Mononuclear cell (primary cell): Measurements from ENCODE around the gene ORC3. TPM values are rescaled to one million over a fixed set of nuclear protein-coding genes. Genes with fewer than 3 reads are reported as not detected.
"Not testable (repeated sequence)": the region's sequence is repeated elsewhere in the genome, so short reads cannot be mapped to it uniquely, and the experiment has no call there.

Experiments used
- H3K27me3 ChIP-seq: 2 replicates; pipeline ENCODE4 v1.6.0; 2011; ENCODE audit warnings: low read length, control low read depth; ENCODE audit not compliant: insufficient read depth
- H3K4me1 ChIP-seq: 2 replicates; pipeline ENCODE4 v1.5.1; 2011; ENCODE audit warnings: mild to moderate bottlenecking, low read length, control low read depth; ENCODE audit not compliant: insufficient read depth
- H3K4me3 ChIP-seq: 2 replicates; pipeline ENCODE4 v1.5.1; 2011; ENCODE audit warnings: mild to moderate bottlenecking, low read length, moderate library complexity
- H3K9me3 ChIP-seq: 2 replicates; pipeline ENCODE4 v1.5.1; 2011; ENCODE audit warnings: low read depth, mild to moderate bottlenecking, control low read depth, low read length
- total RNA-seq: library from RNA; depleted of rRNA; stranded (reverse); fragments of >200 nt; gene quantifications from one replicate; pipeline ENCODE4 v1.2.3, GENCODE V29; 2012

ORC3 gene
- total RNA-seq, 1 donor = 19.3 TPM

DNA sequence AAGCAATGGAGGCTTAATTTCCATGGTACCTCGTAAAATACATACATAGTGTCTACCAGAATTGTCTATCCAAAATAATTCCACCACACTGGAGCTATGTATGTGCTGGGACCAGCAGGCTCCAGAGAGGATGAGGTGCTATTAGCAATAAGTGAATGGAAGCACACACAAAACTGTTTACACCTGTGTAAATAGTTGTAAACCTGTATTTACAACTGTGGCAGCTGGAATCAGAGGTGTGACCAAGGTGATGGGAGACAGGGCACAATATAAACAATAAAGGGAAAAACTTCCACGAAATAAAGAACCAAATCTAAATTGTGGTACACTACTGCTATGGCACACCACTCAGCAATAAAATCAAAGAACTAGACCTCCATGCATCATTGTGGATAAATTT lies 14.5 kb upstream of the ORC3 start:
- Histone ChIP-seq H3K4me3 (no peak overlapping the region), H3K4me1 (peaks cover 18% of the 10 kb centered on the region), H3K27me3 (no peaks in the 10 kb centered on the region), H3K9me3 (no peaks in the 10 kb centered on the region)

DNA sequence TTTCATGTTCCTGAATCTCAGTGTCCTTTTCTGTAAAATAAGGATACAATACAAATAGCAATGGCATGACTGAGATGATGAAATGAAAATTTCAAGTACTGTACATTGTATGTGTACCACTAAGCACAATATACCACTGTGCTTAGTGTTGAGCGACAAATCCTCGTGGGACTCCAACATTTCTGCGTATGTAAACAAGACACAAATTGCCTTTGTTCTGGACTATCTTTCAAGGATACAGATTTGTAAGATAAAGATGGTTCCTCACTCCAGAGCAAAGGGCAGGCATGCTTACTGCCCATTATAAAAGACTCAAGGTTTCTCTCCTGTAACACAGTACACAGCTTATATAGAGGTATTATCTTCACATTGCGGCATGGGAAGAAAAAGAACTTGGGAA lies 6.1 kb upstream of the ORC3 start:
- no peaks in the 10 kb centered on the region for H3K9me3 ChIP-seq
- peaks cover 23% of the 10 kb centered on the region for H3K4me1 ChIP-seq
- no peaks in the 10 kb centered on the region for H3K27me3 ChIP-seq
- H3K4me3 ChIP-seq = no peak overlapping the region

DNA sequence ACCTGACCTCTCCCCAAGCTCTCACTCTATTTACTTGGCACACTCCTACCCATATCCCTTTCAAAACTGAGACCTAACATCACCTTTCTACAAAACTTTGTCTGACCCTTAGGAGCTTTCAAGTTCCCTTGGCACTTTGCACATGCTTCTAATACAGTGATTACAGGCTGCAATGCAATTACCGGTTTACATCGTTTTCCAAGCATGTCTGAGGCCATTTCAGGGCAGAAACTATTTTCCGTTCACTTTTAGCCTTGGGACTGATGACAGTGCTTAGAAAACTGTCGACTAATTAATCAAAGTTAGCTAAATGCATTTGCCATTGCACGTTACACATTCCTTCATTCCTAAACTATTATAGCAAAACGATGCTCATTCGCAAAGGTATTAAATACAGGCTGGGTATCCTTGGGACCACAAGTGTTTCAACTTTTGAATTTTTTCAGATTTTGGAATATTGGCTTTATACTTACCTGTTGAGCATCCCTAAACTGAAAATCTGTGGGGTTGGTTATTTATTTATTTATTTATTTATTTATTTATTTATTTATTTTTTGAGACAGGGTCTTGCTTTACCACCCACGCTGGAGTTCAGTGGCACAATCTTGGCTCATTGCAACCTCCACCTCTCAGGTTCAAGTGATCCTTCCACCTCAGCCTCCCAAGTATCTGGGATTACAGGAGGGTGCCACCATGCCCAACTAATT lies 3.4 kb upstream of the ORC3 start:
- no peak overlapping the region for H3K4me3 ChIP-seq
- H3K4me1 ChIP-seq = peaks cover 40% of the 10 kb centered on the region

DNA sequence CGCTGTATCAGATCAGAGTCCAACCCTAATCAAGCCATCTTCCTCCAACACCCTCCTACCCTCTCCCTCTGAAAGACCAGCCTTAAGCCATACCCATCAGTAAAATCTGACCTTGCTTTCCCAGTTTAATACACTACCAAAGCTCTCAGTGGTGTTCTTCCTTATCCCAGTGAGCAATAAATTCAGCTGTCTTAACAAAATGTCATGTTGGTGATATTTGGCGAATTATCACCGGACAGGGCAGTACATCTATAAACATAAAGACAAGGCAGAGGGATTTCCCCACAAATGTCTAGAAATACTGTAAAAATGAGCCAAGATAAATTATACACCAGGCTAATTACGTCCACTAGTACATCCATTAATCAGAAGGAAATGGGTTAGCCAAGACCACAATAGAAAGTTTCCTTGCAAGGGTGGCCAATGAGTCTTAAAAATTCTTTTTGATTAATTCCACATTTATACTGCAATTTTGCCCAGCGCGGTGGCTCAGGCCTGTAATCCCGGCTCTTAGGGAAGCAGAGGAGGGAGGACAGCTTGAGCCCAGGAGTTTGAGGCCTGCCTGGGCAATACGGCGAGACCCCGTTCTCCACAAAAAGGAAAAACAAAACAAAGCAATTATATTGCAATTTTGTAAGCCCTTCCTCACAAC lies 1.1 kb upstream of the ORC3 start:
- no peaks in the 10 kb centered on the region for H3K9me3 ChIP-seq
- H3K4me1 ChIP-seq = peaks cover 45% of the 10 kb centered on the region
- no peaks in the 10 kb centered on the region for H3K27me3 ChIP-seq
- peak overlapping the region; percentile 86 for H3K4me3 ChIP-seq

More for the DNA sequence above, 3.4 kb upstream of the ORC3 start:
- Histone ChIP-seq H3K27me3 (no peaks in the 10 kb centered on the region), H3K9me3 (no peaks in the 10 kb centered on the region)

DNA sequence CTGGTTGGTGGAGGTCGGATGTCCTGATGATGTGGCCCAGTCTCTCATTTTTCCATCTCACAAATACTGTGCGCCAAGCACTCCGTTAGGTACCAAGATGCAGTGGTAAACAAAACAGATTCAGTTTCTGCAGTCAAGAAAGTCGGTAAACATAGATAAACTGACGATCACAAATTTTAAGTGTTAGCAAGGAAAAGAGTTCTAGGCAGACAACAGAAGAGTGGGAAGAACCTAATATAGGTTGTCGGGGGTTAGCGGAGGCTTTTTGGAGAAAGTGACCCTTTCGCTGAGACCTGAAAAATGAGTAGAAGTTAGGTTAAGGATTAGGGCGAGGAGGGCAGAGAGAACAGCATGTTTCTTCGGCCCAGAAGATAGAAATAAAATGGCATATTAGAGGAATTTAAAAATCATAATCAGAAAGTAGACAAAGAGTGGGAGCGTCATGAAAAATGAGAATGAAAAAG lies 514 bp downstream of the ORC3 start:
- Histone ChIP-seq H3K4me3 (peak overlapping the region; percentile 86), H3K9me3 (no peaks in the 10 kb centered on the region), H3K27me3 (no peaks in the 10 kb centered on the region), H3K4me1 (peaks cover 45% of the 10 kb centered on the region)

DNA sequence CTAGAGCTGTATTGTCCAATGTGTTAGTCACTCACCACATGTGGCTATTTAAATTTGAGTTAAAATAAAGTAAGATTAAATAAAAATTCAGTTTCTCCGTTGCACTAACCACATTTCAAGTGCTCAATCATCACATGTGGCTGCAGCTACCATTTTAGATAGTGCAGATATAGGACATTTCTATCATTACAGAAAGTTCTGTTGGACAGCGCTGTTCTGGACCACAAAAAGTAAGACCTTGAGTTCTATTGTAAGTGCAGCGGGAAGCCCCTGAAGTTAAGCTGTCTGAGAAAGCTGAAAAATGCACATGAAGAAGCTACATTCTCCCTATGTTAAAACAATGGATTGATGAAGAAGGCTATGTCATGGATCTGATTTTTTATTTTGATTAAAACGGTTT lies 1.1 kb downstream of the ORC3 start:
- Histone ChIP-seq H3K4me3 (no peak overlapping the region), H3K27me3 (no peaks in the 10 kb centered on the region), H3K4me1 (peaks cover 43% of the 10 kb centered on the region), H3K9me3 (no peaks in the 10 kb centered on the region)

DNA sequence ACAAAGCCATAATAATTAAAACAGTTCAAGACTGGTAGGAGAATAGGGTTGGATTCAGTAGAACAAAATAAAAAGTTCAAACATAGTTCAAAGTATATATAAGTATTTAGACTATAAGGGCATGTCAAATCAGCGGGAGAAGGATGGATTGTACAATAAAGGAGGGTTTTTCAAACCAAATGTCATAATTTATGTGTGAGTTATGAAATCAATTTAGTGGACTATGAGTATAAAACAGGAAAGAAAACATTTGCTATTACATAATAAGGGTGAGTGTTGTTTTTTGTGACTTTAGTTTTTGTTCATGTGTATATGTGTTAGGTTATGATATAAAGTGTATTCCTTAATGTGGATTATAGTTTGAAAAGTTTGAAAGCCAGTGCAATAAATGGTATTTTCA lies 10.6 kb downstream of the ORC3 start:
- Histone ChIP-seq H3K9me3 (no peaks in the 10 kb centered on the region), H3K27me3 (no peaks in the 10 kb centered on the region), H3K4me3 (no peak overlapping the region), H3K4me1 (no peaks in the 10 kb centered on the region)

DNA sequence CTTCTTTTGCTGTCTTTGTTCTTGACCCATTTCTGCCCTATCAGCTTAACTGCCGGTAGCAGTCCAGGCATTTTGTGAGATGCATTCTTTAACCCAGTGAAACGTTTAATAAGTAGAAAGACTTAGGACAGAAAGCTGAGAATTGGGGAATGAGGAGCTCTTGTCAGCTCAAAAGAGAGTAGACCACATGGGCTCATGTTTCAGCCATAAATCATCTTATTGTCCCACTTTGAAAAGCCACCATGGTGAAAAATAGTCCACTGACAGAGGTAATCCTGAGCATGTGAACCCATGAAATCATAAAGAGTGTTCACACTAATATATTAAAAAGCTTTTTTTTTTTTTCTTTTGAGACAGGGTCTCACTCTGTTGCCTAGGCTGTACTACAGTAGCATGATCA lies 16.3 kb downstream of the ORC3 start:
- Histone ChIP-seq H3K4me1 (no peaks in the 10 kb centered on the region), H3K27me3 (no peaks in the 10 kb centered on the region), H3K4me3 (no peak overlapping the region), H3K9me3 (no peaks in the 10 kb centered on the region)

DNA sequence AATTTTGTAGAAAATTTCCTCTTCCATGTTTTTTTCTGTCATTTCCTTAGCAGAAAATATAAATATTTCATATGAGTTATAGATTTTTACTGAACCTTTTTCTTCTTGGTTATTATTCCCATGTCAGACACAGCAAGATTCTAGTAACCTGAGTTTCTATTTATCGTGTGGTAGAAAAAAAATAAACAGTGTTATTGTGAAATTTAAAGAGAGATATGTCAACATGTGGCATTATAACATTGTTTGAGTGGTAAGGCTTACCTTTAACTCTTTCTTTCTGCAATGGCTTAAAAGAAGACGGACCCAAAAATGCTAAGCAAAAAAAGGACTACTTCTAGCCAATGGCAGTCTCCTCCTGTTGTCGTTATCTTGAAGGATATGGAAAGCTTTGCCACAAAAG lies 18.9 kb downstream of the ORC3 start:
- no peaks in the 10 kb centered on the region for H3K4me1 ChIP-seq
- H3K27me3 ChIP-seq = no peaks in the 10 kb centered on the region
- no peak overlapping the region for H3K4me3 ChIP-seq
- no peaks in the 10 kb centered on the region for H3K9me3 ChIP-seq

DNA sequence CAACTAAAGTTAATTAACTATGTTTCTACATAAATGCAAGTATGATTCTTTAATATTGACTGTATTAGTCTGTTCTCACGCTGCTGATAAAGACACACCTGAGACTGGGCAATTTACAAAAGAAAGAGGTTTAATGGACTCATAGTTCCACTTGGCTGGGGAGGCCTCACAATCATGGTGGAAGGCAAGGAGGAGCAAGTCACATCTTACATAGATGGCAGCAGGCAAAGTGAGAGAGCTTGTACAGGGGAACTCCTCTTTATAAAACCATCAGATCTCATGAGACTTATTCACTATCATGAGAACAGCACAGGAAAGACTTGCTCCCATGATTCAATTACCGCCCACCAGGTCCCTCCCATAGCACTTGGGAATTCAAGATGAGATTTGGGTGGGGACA lies 23.1 kb downstream of the ORC3 start:
- not testable (repeated sequence) for H3K4me1 ChIP-seq, H3K9me3 ChIP-seq, H3K4me3 ChIP-seq, H3K27me3 ChIP-seq

DNA sequence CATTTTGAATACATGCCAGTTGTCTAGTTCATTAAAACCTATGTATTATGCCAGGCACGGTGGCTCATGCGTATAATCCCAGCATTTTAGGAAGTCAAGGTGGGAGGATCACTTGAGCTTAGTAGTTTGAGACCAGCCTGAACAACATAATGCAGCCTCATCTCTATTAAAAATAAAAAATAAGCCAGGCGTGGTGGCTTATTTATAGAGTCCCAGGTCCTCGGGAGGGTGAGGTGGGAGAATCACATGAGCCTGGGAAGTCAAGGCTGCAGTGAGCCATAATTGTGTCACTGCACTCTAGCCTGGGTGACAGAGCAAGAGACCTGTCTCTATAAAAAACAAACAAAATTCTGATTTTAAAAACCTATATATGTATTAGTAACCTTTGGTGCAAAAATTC lies 27.5 kb downstream of the ORC3 start:
- Histone ChIP-seq H3K4me3 (no peak overlapping the region), H3K9me3 (no peaks in the 10 kb centered on the region), H3K4me1 (no peaks in the 10 kb centered on the region), H3K27me3 (no peaks in the 10 kb centered on the region)

DNA sequence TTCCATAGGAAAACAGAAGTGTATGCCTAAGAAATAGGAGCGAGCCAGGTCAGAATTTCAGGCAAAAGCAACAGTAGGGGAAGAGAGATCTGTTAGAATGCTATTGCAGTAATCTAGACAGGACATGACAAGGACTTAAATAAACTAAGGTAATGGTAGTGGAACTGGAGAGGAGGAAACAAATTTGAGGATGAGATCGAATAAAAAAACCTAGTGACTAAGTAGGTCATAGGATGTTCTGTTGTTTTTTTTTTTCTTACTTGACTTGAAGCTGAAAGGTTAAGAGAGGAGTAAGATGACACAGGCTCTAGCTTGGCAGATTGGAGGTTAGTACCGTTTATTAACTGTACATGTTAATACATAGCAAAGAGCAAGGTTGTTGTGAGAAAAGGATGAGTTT lies 28.6 kb downstream of the ORC3 start:
- no peaks in the 10 kb centered on the region for H3K27me3 ChIP-seq
- H3K4me3 ChIP-seq = no peak overlapping the region
- no peaks in the 10 kb centered on the region for H3K9me3 ChIP-seq
- no peaks in the 10 kb centered on the region for H3K4me1 ChIP-seq

DNA sequence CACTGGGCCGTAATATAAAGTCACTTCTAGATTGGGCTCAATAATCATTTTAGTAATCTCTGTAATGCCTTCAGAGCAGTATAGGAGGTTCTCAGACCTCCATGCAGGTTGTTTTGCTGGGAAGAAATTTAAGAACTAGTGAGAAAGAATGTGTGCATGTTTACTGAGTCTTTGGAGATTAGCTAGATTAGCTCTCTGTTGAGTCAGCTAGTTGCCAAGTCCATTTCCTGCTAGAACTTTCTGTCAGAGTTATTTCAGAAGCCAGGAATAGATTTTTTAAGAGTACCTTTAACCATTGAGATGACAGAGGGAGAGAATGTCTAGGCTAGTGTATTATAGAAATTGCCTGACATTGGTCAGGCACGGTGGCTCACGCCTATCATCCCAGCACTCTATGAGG lies 33.3 kb downstream of the ORC3 start:
- no peak overlapping the region for H3K4me3 ChIP-seq
- no peaks in the 10 kb centered on the region for H3K4me1 ChIP-seq
- no peaks in the 10 kb centered on the region for H3K9me3 ChIP-seq
- H3K27me3 ChIP-seq = no peaks in the 10 kb centered on the region

DNA sequence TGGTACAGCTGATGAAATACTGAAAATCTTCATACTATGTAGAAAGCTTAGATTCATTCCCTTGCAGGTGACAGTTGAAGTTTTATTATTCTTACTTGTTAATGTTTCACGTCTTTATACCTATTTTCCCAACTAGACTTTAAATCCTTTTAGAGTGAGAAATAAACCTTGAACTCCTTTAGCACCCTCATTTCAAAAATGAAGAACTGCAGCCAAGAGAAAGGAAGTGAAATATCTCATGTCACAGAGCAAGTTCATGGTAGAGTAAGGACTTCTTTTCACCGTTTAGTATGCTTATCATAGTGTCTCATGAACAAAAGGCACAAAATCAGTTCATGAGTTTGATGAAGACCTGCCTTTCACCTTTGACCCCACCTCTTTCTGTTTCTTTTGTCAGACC lies 38.5 kb downstream of the ORC3 start:
- Histone ChIP-seq H3K4me1 (no peaks in the 10 kb centered on the region), H3K4me3 (no peak overlapping the region), H3K27me3 (no peaks in the 10 kb centered on the region), H3K9me3 (no peaks in the 10 kb centered on the region)

DNA sequence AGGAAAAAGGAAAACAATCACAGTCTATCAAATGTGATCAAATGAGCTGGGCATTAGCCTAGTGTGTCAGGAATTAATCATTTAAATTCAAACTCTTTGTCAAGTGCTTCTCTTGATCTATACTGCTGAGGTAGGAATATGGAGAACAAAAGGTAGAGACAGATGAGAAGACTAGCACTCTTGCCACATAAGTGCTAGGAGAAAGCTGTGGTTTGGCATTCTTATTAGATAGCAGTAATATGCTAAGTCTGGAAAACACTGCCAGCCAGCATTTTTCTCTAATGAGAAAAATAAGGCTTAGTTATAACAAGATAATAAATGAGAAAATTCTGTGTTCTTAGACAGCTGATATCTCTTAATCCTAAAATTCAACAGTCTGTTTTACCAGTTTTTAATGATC lies 38.9 kb downstream of the ORC3 start:
- no peaks in the 10 kb centered on the region for H3K27me3 ChIP-seq
- no peaks in the 10 kb centered on the region for H3K9me3 ChIP-seq
- H3K4me3 ChIP-seq = no peak overlapping the region
- H3K4me1 ChIP-seq = no peaks in the 10 kb centered on the region

DNA sequence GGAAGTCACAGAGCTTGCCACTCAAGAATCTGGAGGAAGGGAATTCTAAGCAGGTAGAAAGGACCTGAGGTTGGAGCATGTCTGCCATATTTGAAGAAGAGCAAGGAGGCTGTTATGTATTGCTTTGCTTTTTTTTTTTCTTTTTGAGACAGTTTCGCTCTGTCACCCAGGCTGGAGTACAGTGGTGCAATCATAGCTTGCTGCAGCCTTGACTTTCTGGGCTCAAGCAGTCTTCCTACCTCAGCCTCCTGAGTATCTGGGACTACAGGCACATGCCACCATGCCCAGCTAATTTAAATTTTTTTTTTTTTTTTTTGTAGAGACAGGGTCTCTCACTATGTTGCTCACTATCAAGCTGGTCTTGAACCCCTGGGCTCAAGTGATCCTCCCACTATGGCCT lies 40.8 kb downstream of the ORC3 start:
- Histone ChIP-seq H3K4me3 (no peak overlapping the region), H3K27me3 (no peaks in the 10 kb centered on the region), H3K4me1 (no peaks in the 10 kb centered on the region), H3K9me3 (no peaks in the 10 kb centered on the region)
